Trophoblast cell (in vitro differentiated cells and primary cell): Measurements from ENCODE around the gene TCF3.
"Not testable (repeated sequence)": the region's sequence is repeated elsewhere in the genome, so short reads cannot be mapped to it uniquely, and the experiment has no call there.

Source experiments
- DNase-seq, 2 donors: peaks; one replicate each; pipeline ENCODE4 v3.0.0-alpha.2; 2016
- H2AFZ ChIP-seq: 2 replicates; pipeline ENCODE4 v1.6.1; 2013; ENCODE audit warnings: low read length, moderate library complexity, mild to moderate bottlenecking; ENCODE audit not compliant: insufficient read depth, poor library complexity
- H2AK5ac ChIP-seq: 2 replicates; pipeline ENCODE4 v1.6.1; 2013; ENCODE audit warnings: mild to moderate bottlenecking, low read length
- H2BK120ac ChIP-seq: 2 replicates; pipeline ENCODE4 v1.6.1; 2013; ENCODE audit warnings: low read length, mild to moderate bottlenecking, moderate library complexity; ENCODE audit not compliant: insufficient read depth, poor library complexity
- H2BK12ac ChIP-seq: 2 replicates; pipeline ENCODE4 v1.6.1; 2013; ENCODE audit warnings: mild to moderate bottlenecking, low read length, moderate library complexity
- H2BK5ac ChIP-seq: 2 replicates; pipeline ENCODE4 v1.6.1; 2013; ENCODE audit warnings: low read length, low read depth, moderate library complexity, mild to moderate bottlenecking; ENCODE audit not compliant: poor library complexity
- H3K14ac ChIP-seq: 2 replicates; pipeline ENCODE4 v1.6.1; 2013; ENCODE audit warnings: mild to moderate bottlenecking, low read length
- H3K18ac ChIP-seq: 2 replicates; pipeline ENCODE4 v1.6.1; 2013; ENCODE audit warnings: mild to moderate bottlenecking, low read length
- H3K23ac ChIP-seq: 2 replicates; pipeline ENCODE4 v1.6.1; 2013; ENCODE audit warnings: low read length
- H3K27ac ChIP-seq: 2 replicates; pipeline ENCODE4 v1.5.1; 2013; ENCODE audit warnings: low read depth, mild to moderate bottlenecking, inconsistent platforms, low read length, moderate library complexity
- H3K27me3 ChIP-seq: 2 replicates; pipeline ENCODE4 v1.6.1; 2013; ENCODE audit warnings: inconsistent platforms, mild to moderate bottlenecking, low read length, moderate library complexity; ENCODE audit not compliant: insufficient read depth
- H3K36me3 ChIP-seq, 2 experiments: 1 replicate in 1 of 2; 2 replicates in 1 of 2; pipeline ENCODE4 v1.6.1; 2013; ENCODE audit warnings: low read length in 2 of 2, mild to moderate bottlenecking in 2 of 2, moderate library complexity in 1 of 2; ENCODE audit not compliant: insufficient read depth in 2 of 2, control insufficient read depth in 1 of 2
- H3K4ac ChIP-seq: 2 replicates; pipeline ENCODE4 v1.6.1; 2013; ENCODE audit warnings: low read depth, mild to moderate bottlenecking, low read length, moderate library complexity
- H3K4me1 ChIP-seq, 2 experiments: 1 replicate in 1 of 2; 2 replicates in 1 of 2; pipeline ENCODE4 v1.6.1; 2013; ENCODE audit warnings: low read length in 2 of 2, mild to moderate bottlenecking in 2 of 2, moderate library complexity in 1 of 2; ENCODE audit not compliant: insufficient read depth in 2 of 2, control insufficient read depth in 1 of 2
- H3K4me2 ChIP-seq: 2 replicates; pipeline ENCODE4 v1.6.1; 2013; ENCODE audit warnings: inconsistent platforms, mild to moderate bottlenecking, low read length, moderate library complexity
- H3K4me3 ChIP-seq: 2 replicates; pipeline ENCODE4 v1.5.1; 2013; ENCODE audit warnings: mild to moderate bottlenecking, low read depth, low read length, inconsistent platforms
- H3K79me1 ChIP-seq: one replicate; pipeline ENCODE4 v1.6.1; 2013; ENCODE audit warnings: low read length
- H3K79me2 ChIP-seq: 2 replicates; pipeline ENCODE4 v1.6.1; 2013; ENCODE audit warnings: low read length, mild to moderate bottlenecking; ENCODE audit not compliant: control insufficient read depth, insufficient read depth, poor library complexity
- H3K9ac ChIP-seq: 2 replicates; pipeline ENCODE4 v1.6.1; 2013; ENCODE audit warnings: mild to moderate bottlenecking, low read length
- H3K9me3 ChIP-seq: 2 replicates; pipeline ENCODE4 v1.6.1; 2013; ENCODE audit warnings: low read depth, mild to moderate bottlenecking, control low read depth, inconsistent platforms, low read length; ENCODE audit not compliant: insufficient read depth
- H4K12ac ChIP-seq: 2 replicates; pipeline ENCODE4 v1.6.1; 2013; ENCODE audit warnings: low read depth, mild to moderate bottlenecking, low read length, moderate library complexity
- H4K8ac ChIP-seq: 2 replicates; pipeline ENCODE4 v1.6.1; 2013; ENCODE audit warnings: low read depth, mild to moderate bottlenecking, low read length, moderate library complexity
- H4K91ac ChIP-seq: one replicate; pipeline ENCODE4 v1.6.1; 2013; ENCODE audit warnings: low read depth, mild to moderate bottlenecking, low read length, moderate library complexity
- WGBS: extraction: QIAGEN DNeasy Blood & Tissue Kit; methylation state at CpG from one replicate; pipeline ENCODE4 v1.1.7; 2013; ENCODE audit warnings: missing lambda C conversion rate; ENCODE audit not compliant: insufficient read length, insufficient coverage; ENCODE audit errors: extremely low coverage; 5-methylcytosine and 5-hydroxymethylcytosine counted together

TCF3 gene

DNA sequence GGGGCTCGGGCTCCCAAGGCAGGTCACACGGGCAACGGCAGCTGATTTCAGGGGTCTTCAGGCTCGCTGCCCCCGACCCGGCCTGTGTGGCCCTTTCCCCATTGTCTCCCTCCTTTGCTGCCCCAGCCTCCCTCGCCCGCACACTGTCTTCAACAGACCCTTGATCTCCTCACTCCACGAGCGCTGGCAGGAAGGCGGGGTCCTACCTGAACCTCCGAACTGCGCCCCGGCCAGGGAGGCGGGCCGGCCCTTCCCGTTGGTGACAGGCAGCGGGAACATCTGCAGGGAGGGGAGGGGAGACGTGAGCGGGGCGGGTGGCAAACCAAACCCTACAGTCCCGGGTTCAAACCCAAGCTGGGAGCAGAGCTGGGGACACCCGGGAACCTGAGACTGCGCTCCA, 6.3 kb downstream of the TCF3 start:
- H3K4ac ChIP-seq: no peak overlapping the region
- no peak overlapping the region for H4K12ac ChIP-seq
- no peak overlapping the region for H2BK5ac ChIP-seq
- no peaks in the 10 kb centered on the region for H3K79me1 ChIP-seq
- peaks cover 5% of the 10 kb centered on the region for H3K79me2 ChIP-seq
- peaks cover 85 to 87% of the 10 kb centered on the region in 2 experiments for H3K36me3 ChIP-seq
- no peak overlapping the region for H3K27ac ChIP-seq
- peaks cover 8 to 11% of the 10 kb centered on the region in 2 experiments for H3K4me1 ChIP-seq
- H3K23ac ChIP-seq: no peak overlapping the region
- WGBS: no CpG with 5 or more reads among the region's 24 CpGs
- H3K9ac ChIP-seq: no peak overlapping the region
- no peak overlapping the region for H2BK120ac ChIP-seq
- no peak overlapping the region for H2AFZ ChIP-seq
- H4K8ac ChIP-seq: no peak overlapping the region
- H2BK12ac ChIP-seq: no peak overlapping the region
- H3K4me2 ChIP-seq: no peak overlapping the region
- H3K18ac ChIP-seq: no peak overlapping the region
- no peak overlapping the region for H2AK5ac ChIP-seq
- no peaks in the 10 kb centered on the region for H3K27me3 ChIP-seq
- H3K9me3 ChIP-seq: peaks cover 6% of the 10 kb centered on the region
- no peak overlapping the region for H3K4me3 ChIP-seq
- H3K14ac ChIP-seq: no peak overlapping the region
- H4K91ac ChIP-seq: no peak overlapping the region
- no peak for DNase-seq

DNA sequence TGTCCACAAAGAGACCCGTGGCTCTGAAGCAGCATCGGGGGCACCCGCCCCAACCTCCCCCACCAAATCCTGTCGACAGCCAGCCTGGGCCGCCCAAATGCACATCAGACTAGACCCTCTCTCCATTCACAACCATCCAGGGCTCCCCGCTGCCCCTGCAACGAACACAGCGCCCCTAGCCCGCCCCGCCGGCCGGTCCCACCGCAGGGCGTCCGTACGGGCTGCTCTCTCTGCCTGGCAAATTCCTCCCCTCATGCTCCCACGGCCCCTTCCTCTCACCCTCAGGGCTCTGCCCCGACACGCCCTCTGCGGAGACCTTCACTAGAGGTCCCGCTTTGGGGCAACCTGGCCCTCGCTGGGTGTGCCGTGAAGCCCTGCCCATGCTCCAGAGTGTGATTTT, 7.1 kb downstream of the TCF3 start:
- Histone ChIP-seq H3K18ac (no peak overlapping the region), H3K23ac (no peak overlapping the region), H3K4me2 (no peak overlapping the region), H4K12ac (no peak overlapping the region), H2AK5ac (no peak overlapping the region), H3K4ac (no peak overlapping the region), H3K4me1 (peaks cover 3 to 4% of the 10 kb centered on the region in 2 experiments), H3K9me3 (peaks cover 6% of the 10 kb centered on the region), H3K27ac (no peak overlapping the region), H3K27me3 (no peaks in the 10 kb centered on the region), H3K14ac (no peak overlapping the region), H3K4me3 (no peak overlapping the region), H4K91ac (no peak overlapping the region), H3K36me3 (peaks cover 87% of the 10 kb centered on the region in 2 experiments), H2BK12ac (no peak overlapping the region), H2BK5ac (no peak overlapping the region), H3K79me2 (peaks cover 2% of the 10 kb centered on the region), H2AFZ (no peak overlapping the region), H4K8ac (no peak overlapping the region), H3K9ac (no peak overlapping the region), H3K79me1 (no peaks in the 10 kb centered on the region), H2BK120ac (no peak overlapping the region)
- WGBS: no CpG with 5 or more reads among the region's 23 CpGs
- no peak for DNase-seq

DNA sequence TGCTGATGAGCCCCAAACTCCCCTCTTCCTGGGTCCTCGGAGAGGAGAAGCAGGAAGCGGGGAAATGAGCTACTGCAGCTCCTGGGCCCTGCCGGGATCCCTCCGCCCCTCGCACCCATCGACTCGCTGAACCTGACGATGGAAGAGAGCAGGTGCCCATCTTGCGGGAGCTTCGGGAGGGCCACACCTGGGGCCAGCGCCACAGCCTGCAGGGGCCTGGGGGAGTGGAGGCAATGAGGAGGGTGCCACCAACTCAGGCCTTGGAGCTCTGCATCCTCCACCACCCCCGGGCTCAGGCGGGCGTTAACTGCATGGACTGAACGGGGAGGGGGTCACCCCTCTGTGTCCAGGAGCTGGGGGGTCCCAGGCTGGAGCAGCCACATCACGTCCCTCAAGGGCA, 8.3 kb downstream of the TCF3 start:
- H3K18ac ChIP-seq: no peak overlapping the region
- no peak overlapping the region for H2AFZ ChIP-seq
- H3K79me1 ChIP-seq: no peaks in the 10 kb centered on the region
- peaks cover 79 to 84% of the 10 kb centered on the region in 2 experiments for H3K36me3 ChIP-seq
- peaks cover 0 to 2% of the 10 kb centered on the region in 2 experiments for H3K4me1 ChIP-seq
- no peak overlapping the region for H2BK5ac ChIP-seq
- H3K27ac ChIP-seq: no peak overlapping the region
- no peak for DNase-seq
- no peak overlapping the region for H3K4ac ChIP-seq
- peaks cover 6% of the 10 kb centered on the region for H3K9me3 ChIP-seq
- no peak overlapping the region for H4K12ac ChIP-seq
- H3K27me3 ChIP-seq: no peaks in the 10 kb centered on the region
- WGBS: no CpG with 5 or more reads among the region's 16 CpGs
- H3K23ac ChIP-seq: no peak overlapping the region
- H2BK12ac ChIP-seq: no peak overlapping the region
- H2AK5ac ChIP-seq: no peak overlapping the region
- H3K14ac ChIP-seq: no peak overlapping the region
- no peak overlapping the region for H2BK120ac ChIP-seq
- H4K8ac ChIP-seq: no peak overlapping the region
- H4K91ac ChIP-seq: no peak overlapping the region
- no peak overlapping the region for H3K4me3 ChIP-seq
- H3K79me2 ChIP-seq: no peaks in the 10 kb centered on the region
- H3K9ac ChIP-seq: no peak overlapping the region
- H3K4me2 ChIP-seq: no peak overlapping the region

DNA sequence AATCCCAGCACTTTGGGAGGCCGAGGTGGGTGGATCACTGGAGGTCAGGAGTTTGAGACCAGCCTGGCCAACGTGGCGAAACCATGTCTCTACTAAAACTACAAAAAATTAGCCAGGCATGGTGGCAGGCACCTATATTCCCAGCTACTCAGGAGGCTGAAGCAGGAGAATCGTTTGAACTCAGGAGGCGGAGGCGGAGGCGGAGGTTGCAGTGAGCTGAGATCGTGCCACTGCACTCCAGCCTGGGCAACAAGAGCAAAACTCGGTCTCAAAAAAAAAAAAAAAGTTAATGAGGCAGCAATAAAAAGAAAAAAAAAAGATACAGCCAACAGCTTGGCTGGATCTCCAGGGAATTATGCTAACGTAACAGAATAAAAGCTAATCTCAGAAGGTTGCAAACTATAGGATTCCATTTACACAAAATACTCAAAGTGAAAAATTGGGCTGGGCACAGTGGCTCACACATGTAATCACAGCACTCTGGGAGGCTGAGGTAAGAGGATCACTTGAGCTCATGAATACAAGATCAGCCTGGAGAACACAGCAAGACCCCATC, 11.4 kb downstream of the TCF3 start:
- DNase-seq, H3K79me1 ChIP-seq: not testable (repeated sequence)

More for the DNA sequence above, 11.4 kb downstream of the TCF3 start:
- H3K36me3 ChIP-seq: peaks cover 71 to 80% of the 10 kb centered on the region in 2 experiments
- H2AFZ ChIP-seq, H4K8ac ChIP-seq, H3K27ac ChIP-seq, H2AK5ac ChIP-seq, H2BK12ac ChIP-seq, H3K4me2 ChIP-seq, H3K27me3 ChIP-seq, H3K18ac ChIP-seq, H3K9ac ChIP-seq, H2BK5ac ChIP-seq, H3K9me3 ChIP-seq, H4K91ac ChIP-seq, H3K4me3 ChIP-seq, H4K12ac ChIP-seq, H2BK120ac ChIP-seq, H3K14ac ChIP-seq, H3K4ac ChIP-seq, H3K23ac ChIP-seq, H3K4me1 ChIP-seq, H3K79me2 ChIP-seq: not testable (repeated sequence)
- no CpG with 5 or more reads among the region's 10 CpGs for WGBS
